Measurements from ENCODE around the gene TFDP2.

DNA sequence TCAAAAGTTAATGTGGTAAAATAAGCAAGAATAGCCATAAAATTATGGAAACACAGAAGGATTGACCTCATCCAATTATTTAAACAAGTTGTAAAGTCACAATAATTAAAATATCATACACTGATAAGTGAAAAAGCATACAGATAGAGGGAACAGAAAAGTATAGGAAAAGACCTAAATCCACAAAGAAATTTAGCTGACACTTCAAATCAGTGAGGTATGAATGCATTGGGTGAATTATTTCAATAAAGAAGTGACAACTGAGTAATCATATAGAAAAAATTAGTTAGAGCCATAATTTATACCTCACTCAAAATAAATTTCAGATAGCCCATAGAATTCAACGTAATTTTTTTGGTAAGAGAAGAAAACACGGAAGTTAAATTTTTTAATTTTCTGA is 25.1 kb downstream of the TFDP2 start:
- TF ChIP-seq, protein P1, sequence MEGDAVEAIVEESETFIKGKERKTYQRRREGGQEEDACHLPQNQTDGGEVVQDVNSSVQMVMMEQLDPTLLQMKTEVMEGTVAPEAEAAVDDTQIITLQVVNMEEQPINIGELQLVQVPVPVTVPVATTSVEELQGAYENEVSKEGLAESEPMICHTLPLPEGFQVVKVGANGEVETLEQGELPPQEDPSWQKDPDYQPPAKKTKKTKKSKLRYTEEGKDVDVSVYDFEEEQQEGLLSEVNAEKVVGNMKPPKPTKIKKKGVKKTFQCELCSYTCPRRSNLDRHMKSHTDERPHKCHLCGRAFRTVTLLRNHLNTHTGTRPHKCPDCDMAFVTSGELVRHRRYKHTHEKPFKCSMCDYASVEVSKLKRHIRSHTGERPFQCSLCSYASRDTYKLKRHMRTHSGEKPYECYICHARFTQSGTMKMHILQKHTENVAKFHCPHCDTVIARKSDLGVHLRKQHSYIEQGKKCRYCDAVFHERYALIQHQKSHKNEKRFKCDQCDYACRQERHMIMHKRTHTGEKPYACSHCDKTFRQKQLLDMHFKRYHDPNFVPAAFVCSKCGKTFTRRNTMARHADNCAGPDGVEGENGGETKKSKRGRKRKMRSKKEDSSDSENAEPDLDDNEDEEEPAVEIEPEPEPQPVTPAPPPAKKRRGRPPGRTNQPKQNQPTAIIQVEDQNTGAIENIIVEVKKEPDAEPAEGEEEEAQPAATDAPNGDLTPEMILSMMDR (IDR thresholded peaks at IDR 0.05; ENCODE audit: insufficient read depth, low read length): no peak
- TF ChIP-seq, protein P2, sequence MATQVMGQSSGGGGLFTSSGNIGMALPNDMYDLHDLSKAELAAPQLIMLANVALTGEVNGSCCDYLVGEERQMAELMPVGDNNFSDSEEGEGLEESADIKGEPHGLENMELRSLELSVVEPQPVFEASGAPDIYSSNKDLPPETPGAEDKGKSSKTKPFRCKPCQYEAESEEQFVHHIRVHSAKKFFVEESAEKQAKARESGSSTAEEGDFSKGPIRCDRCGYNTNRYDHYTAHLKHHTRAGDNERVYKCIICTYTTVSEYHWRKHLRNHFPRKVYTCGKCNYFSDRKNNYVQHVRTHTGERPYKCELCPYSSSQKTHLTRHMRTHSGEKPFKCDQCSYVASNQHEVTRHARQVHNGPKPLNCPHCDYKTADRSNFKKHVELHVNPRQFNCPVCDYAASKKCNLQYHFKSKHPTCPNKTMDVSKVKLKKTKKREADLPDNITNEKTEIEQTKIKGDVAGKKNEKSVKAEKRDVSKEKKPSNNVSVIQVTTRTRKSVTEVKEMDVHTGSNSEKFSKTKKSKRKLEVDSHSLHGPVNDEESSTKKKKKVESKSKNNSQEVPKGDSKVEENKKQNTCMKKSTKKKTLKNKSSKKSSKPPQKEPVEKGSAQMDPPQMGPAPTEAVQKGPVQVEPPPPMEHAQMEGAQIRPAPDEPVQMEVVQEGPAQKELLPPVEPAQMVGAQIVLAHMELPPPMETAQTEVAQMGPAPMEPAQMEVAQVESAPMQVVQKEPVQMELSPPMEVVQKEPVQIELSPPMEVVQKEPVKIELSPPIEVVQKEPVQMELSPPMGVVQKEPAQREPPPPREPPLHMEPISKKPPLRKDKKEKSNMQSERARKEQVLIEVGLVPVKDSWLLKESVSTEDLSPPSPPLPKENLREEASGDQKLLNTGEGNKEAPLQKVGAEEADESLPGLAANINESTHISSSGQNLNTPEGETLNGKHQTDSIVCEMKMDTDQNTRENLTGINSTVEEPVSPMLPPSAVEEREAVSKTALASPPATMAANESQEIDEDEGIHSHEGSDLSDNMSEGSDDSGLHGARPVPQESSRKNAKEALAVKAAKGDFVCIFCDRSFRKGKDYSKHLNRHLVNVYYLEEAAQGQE (IDR thresholded peaks at IDR 0.05; ENCODE audit: insufficient replicate concordance, low read depth): no peak
